Measurements from ENCODE around the gene PSMA2. TPM values are rescaled to one million over a fixed set of nuclear protein-coding genes. Genes with fewer than 3 reads are reported as not detected.

PSMA2 gene
- polyA plus RNA-seq, 1 of the 3 experiments (the other 2 are of a cell fraction): 101 TPM

- TF ChIP-seq, protein P1, sequence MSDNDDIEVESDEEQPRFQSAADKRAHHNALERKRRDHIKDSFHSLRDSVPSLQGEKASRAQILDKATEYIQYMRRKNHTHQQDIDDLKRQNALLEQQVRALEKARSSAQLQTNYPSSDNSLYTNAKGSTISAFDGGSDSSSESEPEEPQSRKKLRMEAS (IDR thresholded peaks at IDR 0.05; ENCODE audit: low read depth): no peak
- TF ChIP-seq USF1 (IDR thresholded peaks at IDR 0.05; ENCODE audit: borderline replicate concordance, low read depth): no peak
Observed at GRCh38 chr7:42883950-42884349, 48.0 kb downstream of the PSMA2 start (continued).

DNA sequence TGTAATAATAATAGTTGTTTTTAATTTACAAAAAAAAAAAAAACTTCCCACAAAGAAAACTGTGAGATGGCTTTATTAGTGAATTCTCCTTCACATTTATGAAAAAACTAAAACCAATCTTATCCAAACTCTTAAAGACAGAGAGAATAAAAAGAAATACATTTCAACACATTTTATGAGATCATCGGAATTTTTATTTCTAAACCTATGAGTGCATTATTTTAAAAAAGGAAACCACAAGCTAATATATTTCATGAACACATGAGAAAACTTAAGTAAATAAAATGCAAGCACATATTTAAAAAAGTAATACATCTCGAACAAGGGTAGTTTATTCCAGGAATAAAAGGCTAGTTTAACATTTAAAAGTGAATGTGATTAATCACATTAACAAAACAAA, 51.6 kb downstream of the PSMA2 start:
- Histone ChIP-seq H3K4me3 (ENCODE audit: low read depth in 2 of 2, low read length in 1 of 2) (no peak overlapping the region), H4K20me1 (ENCODE audit: insufficient read depth) (no peaks in the 10 kb centered on the region), H3K9me3 (no peaks in the 10 kb centered on the region), H3K27ac (ENCODE audit: low read depth in 2 of 2, low read length in 1 of 2) (no peak overlapping the region), H3K36me3 (replicated peaks in 1 of 2; ENCODE audit: control insufficient read depth in 1 of 2, insufficient read depth in 2 of 2, low read length in 1 of 2) (no peaks in the 10 kb centered on the region), H3K9me2 (no peaks in the 10 kb centered on the region), H3K9ac (no peak overlapping the region), H3K4me2 (no peak overlapping the region), H3K4me1 (ENCODE audit: control insufficient read depth in 1 of 2, insufficient read depth in 2 of 2, low read depth in 1 of 2, low read length in 1 of 2) (no peaks in the 10 kb centered on the region), H3K27me3 (ENCODE audit: insufficient read depth) (peaks cover 9% of the 10 kb centered on the region; the same call in 1 of the 2 replicates), H3F3A (replicated peaks; ENCODE audit: insufficient read depth) (no peaks in the 10 kb centered on the region), H2AFZ (ENCODE audit: low read depth) (no peak overlapping the region), H3K79me2 (ENCODE audit: insufficient read depth) (no peaks in the 10 kb centered on the region)
- POLR2A ChIA-PET: no interaction called here
- DNase-seq: no peak
- CTCF ChIA-PET: interaction anchor here (2.0 kb wide), 1 partner anchor 940 kb away, joined by 7 read pairs; no protein-coding TSS in a partner anchor
- TF ChIP-seq ELF1 (IDR thresholded peaks at IDR 0.05): no peak
- TF ChIP-seq SIN3A (IDR thresholded peaks at IDR 0.05; ENCODE audit: borderline replicate concordance, low read depth, low read length): no peak
- no peak for TF ChIP-seq RCOR1 (IDR thresholded peaks at IDR 0.05; ENCODE audit: low read length)
- TF ChIP-seq RAD21 (IDR thresholded peaks at IDR 0.05; ENCODE audit: low read length): no peak
- TF ChIP-seq, protein P2, sequence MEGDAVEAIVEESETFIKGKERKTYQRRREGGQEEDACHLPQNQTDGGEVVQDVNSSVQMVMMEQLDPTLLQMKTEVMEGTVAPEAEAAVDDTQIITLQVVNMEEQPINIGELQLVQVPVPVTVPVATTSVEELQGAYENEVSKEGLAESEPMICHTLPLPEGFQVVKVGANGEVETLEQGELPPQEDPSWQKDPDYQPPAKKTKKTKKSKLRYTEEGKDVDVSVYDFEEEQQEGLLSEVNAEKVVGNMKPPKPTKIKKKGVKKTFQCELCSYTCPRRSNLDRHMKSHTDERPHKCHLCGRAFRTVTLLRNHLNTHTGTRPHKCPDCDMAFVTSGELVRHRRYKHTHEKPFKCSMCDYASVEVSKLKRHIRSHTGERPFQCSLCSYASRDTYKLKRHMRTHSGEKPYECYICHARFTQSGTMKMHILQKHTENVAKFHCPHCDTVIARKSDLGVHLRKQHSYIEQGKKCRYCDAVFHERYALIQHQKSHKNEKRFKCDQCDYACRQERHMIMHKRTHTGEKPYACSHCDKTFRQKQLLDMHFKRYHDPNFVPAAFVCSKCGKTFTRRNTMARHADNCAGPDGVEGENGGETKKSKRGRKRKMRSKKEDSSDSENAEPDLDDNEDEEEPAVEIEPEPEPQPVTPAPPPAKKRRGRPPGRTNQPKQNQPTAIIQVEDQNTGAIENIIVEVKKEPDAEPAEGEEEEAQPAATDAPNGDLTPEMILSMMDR (IDR thresholded peaks at IDR 0.05): no peak
- no peak for TF ChIP-seq TEAD4 (IDR thresholded peaks at IDR 0.05; ENCODE audit: borderline replicate concordance, insufficient read depth)
- WGBS (ENCODE audit: low lambda C conversion rate): 44% methylated on average over 2 of the region's 2 CpGs

- H2AFZ ChIP-seq (ENCODE audit: low read depth): no peak overlapping the region
- no peaks in the 10 kb centered on the region for H3F3A ChIP-seq (replicated peaks; ENCODE audit: insufficient read depth)
- no peaks in the 10 kb centered on the region for H3K79me2 ChIP-seq (ENCODE audit: insufficient read depth)
- no peak for DNase-seq
- no peaks in the 10 kb centered on the region for H3K36me3 ChIP-seq (replicated peaks in 1 of 2; ENCODE audit: control insufficient read depth in 1 of 2, insufficient read depth in 2 of 2, low read length in 1 of 2)
- no peak overlapping the region for H3K9ac ChIP-seq
- no peak overlapping the region for H3K27ac ChIP-seq (ENCODE audit: low read depth in 2 of 2, low read length in 1 of 2)
- no peak overlapping the region for H3K4me3 ChIP-seq (ENCODE audit: low read depth in 2 of 2, low read length in 1 of 2)
- ChIA-PET POLR2A (interaction anchor here (0.8 kb wide), 1 partner anchor 9 kb away, joined by 4 read pairs; no protein-coding TSS in a partner anchor), CTCF (interaction anchor here (0.7 to 3.3 kb wide), 5 partner anchors 9 to 937 kb away, joined by 3 to 39 read pairs (median 3); no protein-coding TSS in a partner anchor)
- H3K9me2 ChIP-seq: no peaks in the 10 kb centered on the region
- no peaks in the 10 kb centered on the region for H4K20me1 ChIP-seq (ENCODE audit: insufficient read depth)
- H3K4me2 ChIP-seq: no peak overlapping the region
- no peaks in the 10 kb centered on the region for H3K9me3 ChIP-seq
- peaks cover 9% of the 10 kb centered on the region; the same call in 1 of the 2 replicates for H3K27me3 ChIP-seq (ENCODE audit: insufficient read depth)
- 30% methylated on average over 3 of the region's 3 CpGs for WGBS (ENCODE audit: low lambda C conversion rate)
- H3K4me1 ChIP-seq (ENCODE audit: control insufficient read depth in 1 of 2, insufficient read depth in 2 of 2, low read depth in 1 of 2, low read length in 1 of 2): no peaks in the 10 kb centered on the region
- TF ChIP-seq USF2 (IDR thresholded peaks at IDR 0.05; ENCODE audit: borderline replicate concordance, low read depth, low read length) (no peak), IRF3 (IDR thresholded peaks at IDR 0.05; ENCODE audit: low read depth, low read length) (no peak), TEAD4 (IDR thresholded peaks at IDR 0.05; ENCODE audit: borderline replicate concordance, insufficient read depth) (no peak), NFIC (IDR thresholded peaks at IDR 0.05; ENCODE audit: borderline replicate concordance) (no peak), POLR2AphosphoS5 (IDR thresholded peaks at IDR 0.05; ENCODE audit: low read depth, low read length) (no peak), RXRA (IDR thresholded peaks at IDR 0.05; ENCODE audit: borderline replicate concordance, low read depth) (no peak), ELF1 (IDR thresholded peaks at IDR 0.05) (no peak), EP300 (IDR thresholded peaks at IDR 0.05; ENCODE audit: borderline replicate concordance in 1 of 2, low read depth in 1 of 2, low read length in 1 of 2) (no peak), TCF12 (IDR thresholded peaks at IDR 0.05) (no peak), RCOR1 (IDR thresholded peaks at IDR 0.05; ENCODE audit: low read length) (no peak), RAD21 (IDR thresholded peaks at IDR 0.05; ENCODE audit: low read length) (no peak), JUND (IDR thresholded peaks at IDR 0.05) (no peak)
- TF ChIP-seq, protein P3, sequence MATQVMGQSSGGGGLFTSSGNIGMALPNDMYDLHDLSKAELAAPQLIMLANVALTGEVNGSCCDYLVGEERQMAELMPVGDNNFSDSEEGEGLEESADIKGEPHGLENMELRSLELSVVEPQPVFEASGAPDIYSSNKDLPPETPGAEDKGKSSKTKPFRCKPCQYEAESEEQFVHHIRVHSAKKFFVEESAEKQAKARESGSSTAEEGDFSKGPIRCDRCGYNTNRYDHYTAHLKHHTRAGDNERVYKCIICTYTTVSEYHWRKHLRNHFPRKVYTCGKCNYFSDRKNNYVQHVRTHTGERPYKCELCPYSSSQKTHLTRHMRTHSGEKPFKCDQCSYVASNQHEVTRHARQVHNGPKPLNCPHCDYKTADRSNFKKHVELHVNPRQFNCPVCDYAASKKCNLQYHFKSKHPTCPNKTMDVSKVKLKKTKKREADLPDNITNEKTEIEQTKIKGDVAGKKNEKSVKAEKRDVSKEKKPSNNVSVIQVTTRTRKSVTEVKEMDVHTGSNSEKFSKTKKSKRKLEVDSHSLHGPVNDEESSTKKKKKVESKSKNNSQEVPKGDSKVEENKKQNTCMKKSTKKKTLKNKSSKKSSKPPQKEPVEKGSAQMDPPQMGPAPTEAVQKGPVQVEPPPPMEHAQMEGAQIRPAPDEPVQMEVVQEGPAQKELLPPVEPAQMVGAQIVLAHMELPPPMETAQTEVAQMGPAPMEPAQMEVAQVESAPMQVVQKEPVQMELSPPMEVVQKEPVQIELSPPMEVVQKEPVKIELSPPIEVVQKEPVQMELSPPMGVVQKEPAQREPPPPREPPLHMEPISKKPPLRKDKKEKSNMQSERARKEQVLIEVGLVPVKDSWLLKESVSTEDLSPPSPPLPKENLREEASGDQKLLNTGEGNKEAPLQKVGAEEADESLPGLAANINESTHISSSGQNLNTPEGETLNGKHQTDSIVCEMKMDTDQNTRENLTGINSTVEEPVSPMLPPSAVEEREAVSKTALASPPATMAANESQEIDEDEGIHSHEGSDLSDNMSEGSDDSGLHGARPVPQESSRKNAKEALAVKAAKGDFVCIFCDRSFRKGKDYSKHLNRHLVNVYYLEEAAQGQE (IDR thresholded peaks at IDR 0.05; ENCODE audit: low read depth, low read length): no peak
Observed at GRCh38 chr7:42878303-42878702, 53.7 kb downstream of the PSMA2 start.

Data from SK-N-SH (cell line).